Measurements from ENCODE around the gene CHGA. TPM values are rescaled to one million over a fixed set of nuclear protein-coding genes. Genes with fewer than 3 reads are reported as not detected.

Gene CHGA
- total and polyA plus RNA-seq, 2 of the 8 experiments (the other 6 are each of a cell fraction or from before 2014, with no cell fraction given): 17.5 to 28.2 TPM

- Histone ChIP-seq H4K20me1 (replicated peaks in 1 of 2; ENCODE audit: control insufficient read depth in 1 of 2, insufficient read depth in 2 of 2, low read length in 2 of 2) (peaks cover 5 to 22% of the 10 kb centered on the region in 2 experiments), H3K4ac (replicated peaks; ENCODE audit: insufficient read length, low read depth, low read length) (no peak overlapping the region), H2AFZ (ENCODE audit: low read length) (no peak overlapping the region), H3K18ac (ENCODE audit: extremely low read depth, low read length) (no peak overlapping the region), H3K27ac (ENCODE audit: low read depth, low read length) (no peak overlapping the region), H2BK20ac (ENCODE audit: low read length) (no peak overlapping the region), H2BK5ac (ENCODE audit: low read depth, low read length) (no peak overlapping the region), H4K8ac (ENCODE audit: extremely low read depth, insufficient read depth, low read length) (no peak overlapping the region), H3K27me3 (replicated peaks in 1 of 4; ENCODE audit: control insufficient read depth in 3 of 4, extremely low read depth in 1 of 4, insufficient read depth in 3 of 4, low read length in 3 of 4) (no peaks in the 10 kb centered on the region), H3K9ac (replicated peaks in 1 of 4; ENCODE audit: extremely low read depth in 1 of 4, low read depth in 3 of 4, low read length in 3 of 4) (no peak overlapping the region), H3K36me3 (ENCODE audit: control insufficient read depth in 2 of 4, insufficient read depth in 4 of 4, low read length in 3 of 4) (no peaks in the 10 kb centered on the region), H4K5ac (ENCODE audit: insufficient read length, low read depth, low read length) (no peak overlapping the region), H3K14ac (ENCODE audit: insufficient read length) (no peak overlapping the region), H2BK12ac (ENCODE audit: low read depth, low read length) (no peak overlapping the region), H2BK120ac (replicated peaks; ENCODE audit: low read depth, low read length) (no peak overlapping the region), H2AK5ac (ENCODE audit: low read depth, low read length) (no peak overlapping the region), H3K23ac (ENCODE audit: insufficient read length) (no peak overlapping the region), H3K79me2 (ENCODE audit: control insufficient read depth in 1 of 2, insufficient read depth in 2 of 2, low read length in 2 of 2) (peaks cover 0 to 57% of the 10 kb centered on the region in 2 experiments; a peak in 2 of 4 replicates), H2BK15ac (ENCODE audit: low read length) (no peak overlapping the region), H3K23me2 (ENCODE audit: low read depth, low read length) (no peaks in the 10 kb centered on the region), H3K79me1 (ENCODE audit: low read depth, low read length) (peaks cover 6% of the 10 kb centered on the region; the same call in 1 of the 2 replicates), H3K4me2 (ENCODE audit: insufficient read depth in 1 of 2, low read depth in 2 of 2, low read length in 2 of 2) (no peak overlapping the region), H3K4me1 (replicated peaks in 1 of 4; ENCODE audit: control insufficient read depth in 3 of 4, insufficient read depth in 4 of 4, low read length in 3 of 4) (peaks cover 5 to 13% (median 8%) of the 10 kb centered on the region in 4 experiments; a peak in 6 of 7 replicates), H3K4me3 (ENCODE audit: extremely low read depth in 1 of 4, insufficient read depth in 2 of 4, low read depth in 3 of 4, low read length in 4 of 4) (no peak overlapping the region), H4K91ac (replicated peaks; ENCODE audit: insufficient read length, low read length) (no peak overlapping the region), H3K56ac (replicated peaks; ENCODE audit: insufficient read length, low read depth, low read length) (no peak overlapping the region), H3K9me3 (ENCODE audit: insufficient read depth in 2 of 2, low read depth in 1 of 2, low read length in 1 of 2) (no peaks in the 10 kb centered on the region; a peak in 1 of 4 replicates)
- CTCF ChIA-PET (ENCODE audit: partially characterized antibody): interaction anchor here (1.8 to 6.1 kb wide), 2 partner anchors 15 to 172 kb away, joined by 7 to 32 read pairs; no protein-coding TSS in a partner anchor
- DNase-seq (ENCODE audit: low read depth in 1 of 2, low spot score in 2 of 2) (no peak), FAIRE-seq (no peak)
- POLR2A ChIA-PET (ENCODE audit: partially characterized antibody): no interaction called here
- 97% methylated on average over 2 of the region's 2 CpGs; no CpG with 5 or more reads in 1 of the 2 experiments for WGBS, 2 experiments (ENCODE audit: extremely low coverage in 1 of 2, insufficient coverage in 1 of 2, insufficient read length in 1 of 2, insufficient replicate concordance in 2 of 2, low coverage in 1 of 2, low lambda C conversion rate in 2 of 2, missing lambda C conversion rate in 1 of 2)
- no peak for TF ChIP-seq SIX5 (IDR thresholded peaks at IDR 0.05; ENCODE audit: low read depth, low read length)
- TF ChIP-seq TEAD4 (IDR thresholded peaks at IDR 0.05; ENCODE audit: low read depth, low read length): no peak
- no peak for TF ChIP-seq ATF3 (IDR thresholded peaks at IDR 0.05; ENCODE audit: insufficient read depth, low read depth, low read length)
- no peak for TF ChIP-seq SP2 (IDR thresholded peaks at IDR 0.05; ENCODE audit: low read length)
- TF ChIP-seq KDM4A (IDR thresholded peaks at IDR 0.05; ENCODE audit: low read depth, low read length, severe bottlenecking): no peak
- no peak for TF ChIP-seq BCL11A (IDR thresholded peaks at IDR 0.05; ENCODE audit: low read depth in 2 of 2, low read length in 2 of 2)
- TF ChIP-seq JUND (IDR thresholded peaks at IDR 0.05; ENCODE audit: low read length): no peak
- TF ChIP-seq EGR1 (IDR thresholded peaks at IDR 0.05; ENCODE audit: borderline replicate concordance, low read depth, low read length): no peak
- no peak for TF ChIP-seq YY1 (IDR thresholded peaks at IDR 0.05; ENCODE audit: low read depth, low read length)
- no peak for TF ChIP-seq TAF7 (optimal IDR thresholded peaks at IDR 0.05; ENCODE audit: borderline replicate concordance, low read depth, low read length)
- no peak for TF ChIP-seq TCF12 (IDR thresholded peaks at IDR 0.05; ENCODE audit: low read depth, low read length)
Observed at GRCh38 chr14:92967346-92967926, 44.5 kb downstream of the CHGA start.

Measured in H1 (cell line).